Measurements from ENCODE around the gene FOXO3. TPM values are rescaled to one million over a fixed set of nuclear protein-coding genes. Genes with fewer than 3 reads are reported as not detected.

Gene FOXO3
- total RNA-seq, 1 donor from 2014 or later = 29.3 TPM

- ATAC-seq = no peak
Observed at GRCh38 chr6:108576709-108577108, 16.0 kb downstream of the FOXO3 start.

DNA sequence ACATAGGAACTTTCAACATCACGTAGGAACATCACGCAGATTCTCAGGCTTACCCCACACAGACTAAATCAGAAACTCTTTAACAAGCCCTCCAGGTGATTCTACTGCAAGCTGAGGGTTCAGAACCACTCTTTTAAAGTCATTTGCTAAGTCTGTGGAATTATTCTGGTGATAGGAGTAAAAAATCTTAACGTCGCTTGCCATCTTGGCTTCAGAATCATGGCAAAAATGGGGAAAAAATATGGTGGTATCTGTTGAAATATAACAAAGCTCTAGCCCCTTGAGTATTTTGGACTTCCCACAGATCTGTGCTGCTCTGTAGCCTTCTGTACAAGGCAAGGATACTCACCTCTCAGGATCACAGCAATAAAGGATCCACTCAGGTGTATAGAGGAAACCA is 17.4 kb downstream of the FOXO3 start:
- no peak for ATAC-seq

- ATAC-seq = peak; percentile 67
Observed at GRCh38 chr6:108578595-108579327, 18.0 kb downstream of the FOXO3 start.

- ATAC-seq = no peak
Observed at GRCh38 chr6:108579328-108579721, 18.6 kb downstream of the FOXO3 start.

- ATAC-seq = no peak
Observed at GRCh38 chr6:108580646-108581045, 19.9 kb downstream of the FOXO3 start.

DNA sequence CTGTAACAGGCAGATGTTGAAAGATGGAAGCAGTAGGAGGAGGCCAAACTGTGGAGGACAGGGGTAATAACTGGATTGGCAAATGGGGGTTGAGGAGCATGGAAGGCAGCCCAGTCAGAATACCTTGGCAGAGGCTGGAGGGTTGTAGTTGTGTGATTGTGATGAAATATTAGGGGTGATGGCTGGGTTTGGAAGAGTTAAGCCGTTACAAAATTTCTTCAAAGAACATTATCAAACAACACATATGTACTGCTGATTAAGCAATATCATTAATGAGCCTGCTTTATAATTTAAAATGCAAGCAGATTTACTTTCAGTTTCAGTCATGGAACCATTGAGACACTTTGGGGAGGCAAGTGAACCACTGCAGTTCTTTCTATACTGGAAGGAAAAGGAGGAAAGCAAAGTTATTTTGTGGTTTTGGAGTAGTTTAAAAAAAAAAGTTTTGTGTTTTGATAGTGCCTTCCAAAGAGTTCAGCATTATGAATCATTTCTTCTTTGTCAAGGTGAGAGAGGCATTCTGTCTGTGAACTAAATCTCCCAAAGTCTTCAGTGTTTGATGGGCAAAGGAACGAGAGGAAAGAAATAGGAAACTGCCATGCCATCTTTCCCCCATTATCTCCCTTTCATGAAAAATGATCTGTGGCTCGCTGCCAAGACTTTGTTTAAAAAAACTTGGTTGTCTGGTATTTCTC is 20.7 kb downstream of the FOXO3 start:
- peak; percentile 89 for ATAC-seq

DNA sequence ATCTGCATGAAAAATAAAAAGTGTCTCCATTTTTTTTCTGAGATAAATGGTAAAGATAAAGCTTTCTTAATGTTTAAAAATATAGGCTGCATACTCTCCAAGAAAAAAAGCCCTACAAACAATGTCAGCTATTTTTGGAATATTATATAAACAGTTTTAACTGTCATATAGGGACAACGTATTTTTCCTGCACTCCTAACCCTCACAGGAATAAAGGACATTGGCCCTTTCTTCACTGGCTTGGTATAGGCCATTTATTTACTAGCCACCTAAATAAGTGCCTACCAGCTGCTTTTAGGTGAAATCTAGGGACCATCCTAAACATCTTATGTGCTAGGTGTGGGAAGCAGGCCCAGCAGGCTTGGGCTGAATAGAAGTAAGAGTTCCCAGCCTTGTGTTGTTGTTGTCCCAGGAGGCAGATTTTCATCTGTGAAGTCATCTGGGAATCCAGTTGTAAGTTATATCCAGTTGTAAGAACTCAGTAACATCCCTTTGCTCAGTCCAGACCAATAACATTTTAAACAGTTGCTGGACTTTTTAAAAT is 21.3 kb downstream of the FOXO3 start:
- no peak for ATAC-seq

- no peak for ATAC-seq
Observed at GRCh38 chr6:108582618-108583017, 21.9 kb downstream of the FOXO3 start.

GRCh38 chr6:108584323-108584722 is 23.6 kb downstream of the FOXO3 start:
- ATAC-seq = no peak

DNA sequence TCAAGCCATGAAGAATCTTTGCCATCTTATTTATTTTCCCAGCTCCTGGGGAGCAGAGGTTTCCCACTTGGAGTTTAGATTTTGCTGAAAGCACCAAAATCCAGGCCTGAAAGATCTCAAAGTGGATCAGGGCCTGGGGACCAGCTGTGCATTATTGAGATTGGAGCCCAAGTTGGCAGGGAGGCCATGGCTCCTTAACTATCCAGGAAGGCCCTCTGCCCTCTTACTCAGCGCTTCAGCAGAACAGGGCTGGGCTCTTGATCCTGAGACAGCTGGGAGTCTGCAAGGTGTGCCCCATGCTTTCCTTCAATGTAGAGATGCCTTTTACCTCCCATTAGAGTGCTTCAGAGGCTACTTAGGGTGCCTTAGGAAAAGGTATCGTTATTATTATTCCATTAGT is 24.6 kb downstream of the FOXO3 start:
- ATAC-seq = no peak

- ATAC-seq = no peak
Observed at GRCh38 chr6:108585921-108586536, 25.3 kb downstream of the FOXO3 start.

DNA sequence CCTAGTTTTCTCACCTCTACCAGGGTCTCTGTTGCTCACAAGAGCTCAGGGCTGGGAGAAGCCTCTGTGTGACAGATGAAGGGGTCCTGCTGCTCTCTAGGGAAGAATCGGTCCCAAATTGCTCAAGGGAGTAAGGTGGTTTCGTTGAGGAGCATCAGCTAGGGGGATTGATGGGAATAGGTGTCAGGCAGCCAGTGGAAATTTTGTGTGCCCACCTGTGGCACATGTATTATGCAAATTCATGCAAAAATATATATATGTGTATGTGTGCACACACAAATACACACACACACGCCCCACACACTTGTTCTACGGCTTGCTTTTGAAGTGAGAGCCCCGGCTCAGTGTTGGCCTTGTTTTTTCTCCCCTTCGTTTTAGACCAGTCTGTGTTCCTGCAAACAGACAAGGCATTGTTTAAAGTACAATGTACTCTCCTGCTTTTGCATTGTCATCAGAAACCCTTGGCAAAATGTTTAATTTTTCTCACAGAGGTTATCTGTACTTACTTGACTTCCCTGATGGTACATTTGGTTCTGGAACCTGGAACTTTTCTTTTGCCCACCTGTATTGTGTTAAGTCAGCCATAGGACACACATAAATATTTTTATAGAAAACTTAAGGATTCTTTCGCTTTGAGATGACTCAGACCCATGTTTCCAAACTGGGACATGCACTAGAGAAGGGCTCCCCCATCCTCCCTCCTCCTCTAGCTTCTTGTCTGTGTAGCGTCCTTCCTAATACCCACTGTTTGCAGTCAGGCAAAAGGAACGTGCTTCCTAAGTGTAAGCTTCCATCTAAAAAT is 26.7 kb downstream of the FOXO3 start:
- no peak for ATAC-seq

DNA sequence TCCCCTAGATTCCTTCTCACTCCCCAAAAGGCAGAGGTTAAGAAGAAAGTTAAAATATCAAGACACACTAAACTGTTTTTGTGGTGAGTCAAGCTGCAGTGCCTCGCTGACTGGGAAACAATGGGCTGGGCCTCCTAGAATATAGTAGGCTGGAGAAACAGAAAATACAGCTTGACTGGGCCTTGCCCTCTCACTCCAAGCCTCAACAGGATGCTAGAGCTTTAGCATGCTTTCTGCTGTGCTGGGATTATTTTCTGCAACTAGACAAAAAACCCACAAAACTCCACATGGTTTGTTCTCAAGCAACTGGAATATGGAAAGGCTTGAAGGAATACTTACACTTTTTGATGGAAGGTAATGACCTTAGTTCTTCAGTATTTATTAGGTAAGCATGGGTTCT is 27.9 kb downstream of the FOXO3 start:
- ATAC-seq = peak; percentile 76

- ATAC-seq = peak; percentile 94
Observed at GRCh38 chr6:108589244-108589791, 28.6 kb downstream of the FOXO3 start.

DNA sequence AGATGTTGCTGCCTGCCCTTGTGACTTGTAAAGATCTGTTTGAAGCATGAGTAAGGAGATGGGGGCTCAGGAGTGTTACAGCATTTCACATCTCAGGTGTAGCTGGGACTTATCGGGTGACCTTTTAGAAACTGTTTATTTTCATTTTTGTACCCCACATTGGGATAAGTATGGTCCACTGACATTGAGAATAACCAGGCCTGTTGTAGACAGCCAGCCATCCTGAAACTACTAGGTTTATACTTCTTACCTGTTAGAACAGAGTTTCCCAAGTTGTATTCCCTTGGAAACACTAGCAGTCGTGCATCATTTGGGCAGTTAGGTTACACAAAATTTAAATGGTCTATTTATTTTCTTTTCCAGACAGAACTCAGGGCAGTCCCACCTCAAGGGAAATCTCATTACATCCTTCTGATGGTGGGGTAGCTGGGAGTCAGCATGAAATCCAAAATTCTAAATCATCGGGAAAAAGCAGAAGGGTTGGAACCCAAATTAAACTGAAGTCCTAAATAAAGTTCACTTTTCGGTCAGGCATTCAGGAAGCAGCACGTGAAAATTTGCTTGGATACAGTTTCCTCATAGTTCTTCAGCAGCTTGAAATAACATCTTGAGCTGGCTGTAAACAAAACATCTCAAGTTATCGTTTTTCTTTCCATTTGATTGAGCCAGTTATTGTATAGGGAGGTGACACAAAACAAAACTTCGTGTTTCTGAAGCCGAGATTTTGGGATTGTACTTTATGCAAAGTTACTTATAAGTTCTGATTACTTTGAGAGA is 30.5 kb downstream of the FOXO3 start:
- ATAC-seq = no peak

DNA sequence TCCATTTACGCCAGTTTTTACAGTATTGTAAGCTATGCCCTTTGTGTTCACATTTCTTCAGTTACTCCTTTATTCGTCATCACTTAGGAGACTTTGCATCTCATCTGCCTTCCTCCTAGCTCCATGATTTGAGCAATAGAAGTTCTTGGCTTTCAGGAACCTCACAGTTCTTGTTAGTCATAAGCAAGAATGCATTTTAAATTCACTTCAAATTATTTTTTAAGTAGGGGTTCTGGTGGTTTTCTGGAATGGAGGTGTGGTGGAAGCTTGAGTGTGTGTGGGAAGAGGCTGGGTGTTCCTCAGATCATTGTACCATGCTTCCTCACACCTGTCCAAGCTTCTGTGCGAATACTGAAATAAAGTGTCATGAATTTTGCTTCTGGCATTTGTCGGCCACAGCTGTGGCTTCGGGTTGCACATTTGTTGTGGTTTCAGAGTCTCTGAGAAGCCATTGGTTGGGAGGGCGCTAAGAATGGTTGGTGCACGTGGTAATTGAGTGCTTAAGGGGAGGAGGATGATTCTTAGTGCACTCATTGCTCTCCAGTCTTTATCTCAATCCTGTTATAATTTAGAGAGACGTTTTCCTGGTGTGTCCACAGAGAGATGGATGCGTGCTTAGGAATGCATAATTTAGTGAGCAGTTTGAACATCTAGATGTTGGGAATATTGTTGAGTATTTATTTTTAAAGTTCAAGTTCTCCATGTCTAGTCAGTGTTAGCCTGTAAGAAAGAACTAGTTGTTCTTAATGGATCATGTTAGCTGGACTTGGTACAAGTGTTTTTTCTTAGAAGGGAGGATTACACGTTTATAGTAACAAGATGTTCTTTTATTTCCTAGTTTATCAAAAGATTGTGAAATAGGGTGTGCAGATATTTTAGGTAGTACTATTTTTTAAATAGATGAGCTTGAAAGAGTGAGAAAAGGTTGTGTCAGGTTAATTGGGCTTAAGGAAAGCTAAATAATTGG is 31.9 kb downstream of the FOXO3 start:
- ATAC-seq = peak; percentile 7

- ATAC-seq = no peak
Observed at GRCh38 chr6:108594151-108594550, 33.4 kb downstream of the FOXO3 start.

GRCh38 chr6:108594640-108595039 is 33.9 kb downstream of the FOXO3 start:
- ATAC-seq = peak; percentile 34

- ATAC-seq = peak; percentile 27
Observed at GRCh38 chr6:108596956-108597355, 36.2 kb downstream of the FOXO3 start.

GRCh38 chr6:108597572-108598304 is 37.0 kb downstream of the FOXO3 start:
- ATAC-seq = no peak
